ENCODE data around the gene MYO15B.

MYO15B gene

DNA sequence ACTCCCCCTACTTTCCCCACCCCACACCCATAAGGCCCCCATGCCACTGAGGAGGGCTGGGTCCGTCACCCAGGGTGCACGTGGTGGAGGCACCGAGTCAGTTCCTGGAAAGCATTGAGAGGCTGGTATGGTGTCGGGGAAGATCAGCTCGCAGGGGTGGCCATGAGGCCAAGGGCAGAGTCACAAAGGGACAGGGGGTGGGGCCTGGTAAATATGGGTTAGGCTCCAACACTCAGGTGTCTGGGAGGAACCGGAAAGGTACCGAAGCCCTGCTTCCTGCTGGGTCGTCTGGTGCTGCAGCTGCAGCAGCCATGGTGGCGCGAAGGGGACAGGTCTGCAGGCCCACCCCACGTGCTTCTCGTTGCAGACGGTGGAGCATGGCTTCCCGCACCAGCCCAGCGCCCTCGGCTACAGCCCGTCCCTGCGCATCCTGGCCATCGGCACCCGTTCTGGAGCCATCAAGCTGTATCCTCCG lies 31.9 kb upstream of the MYO15B start:
- H3K9me3 ChIP-seq (replicated peaks in 1 of 11), result no peaks in the 10 kb centered on the region
- peak overlapping the region in 6 of 11 experiments; percentile 17 to 41 (median 24); a peak in 7 of 22 replicates for H3K4me2 ChIP-seq
- TF ChIP-seq Cebpa-rat (IDR thresholded peaks at IDR 0.05), result no peak
- no peak overlapping the region for H3K4me3 ChIP-seq
- peaks cover 12 to 42% (median 30%) of the 10 kb centered on the region in 10 experiments; a peak in 19 of 20 replicates for H3K4me1 ChIP-seq
- no peaks in the 10 kb centered on the region for H3K27me3 ChIP-seq
- H3K9ac ChIP-seq, result peak overlapping the region in 1 of 11 experiments; percentile 20; a peak in 1 of 22 replicates
- peaks cover 0 to 7% (median 0%) of the 10 kb centered on the region in 11 experiments; a peak in 4 of 22 replicates for H3K36me3 ChIP-seq
- H3K27ac ChIP-seq, result no peak overlapping the region
- peaks cover 0 to 6% (median 0%) of the 10 kb centered on the region in 11 experiments; a peak in 3 of 22 replicates for H4K20me1 ChIP-seq

DNA sequence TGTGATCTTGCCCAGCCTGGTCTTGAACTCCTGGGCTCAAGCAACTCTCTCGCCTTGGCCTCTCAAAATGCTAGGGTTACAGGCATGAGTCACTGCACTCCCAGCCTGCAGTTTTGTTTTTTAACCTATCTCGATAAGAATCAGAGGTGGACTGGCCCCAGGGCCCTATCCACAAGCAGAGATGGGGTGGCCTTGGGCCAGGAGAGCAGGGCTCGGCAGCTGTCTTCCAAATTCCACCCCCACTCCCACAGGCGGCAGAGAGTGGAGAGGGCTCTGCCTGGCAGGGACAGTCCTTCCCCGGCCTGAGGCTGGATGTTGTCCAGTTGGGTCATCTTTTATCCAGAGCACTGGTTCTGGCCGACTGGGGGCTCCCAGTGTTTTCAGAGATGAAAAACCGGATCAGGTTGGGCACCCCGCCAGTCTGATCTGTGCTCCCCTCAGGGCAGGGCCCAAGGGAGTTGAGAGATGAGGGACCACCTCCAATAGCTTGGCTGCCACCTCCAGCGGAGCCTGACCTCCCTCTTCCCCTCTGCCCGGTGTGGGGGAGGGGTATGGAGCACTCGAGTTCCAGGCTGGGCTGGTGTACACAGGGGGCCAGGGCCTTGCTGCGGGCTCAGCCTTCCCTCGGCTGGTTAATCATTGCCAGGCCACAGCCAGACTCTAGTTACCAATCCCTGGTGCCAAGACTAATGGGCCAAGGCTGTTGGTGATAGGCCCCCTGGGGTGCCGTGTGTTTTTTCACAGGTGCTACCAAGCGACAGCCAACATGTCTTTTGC lies 30.3 kb upstream of the MYO15B start:
- H3K27ac ChIP-seq, result peak overlapping the region in 7 of 11 experiments; percentile 26 to 67 (median 48); a peak in 13 of 22 replicates
- H4K20me1 ChIP-seq, result peaks cover 0 to 6% (median 0%) of the 10 kb centered on the region in 11 experiments; a peak in 3 of 22 replicates
- H3K4me3 ChIP-seq, result peak overlapping the region in 1 of 10 experiments; percentile 5; a peak in 1 of 20 replicates
- H3K9me3 ChIP-seq (replicated peaks in 1 of 11), result no peaks in the 10 kb centered on the region
- no peaks in the 10 kb centered on the region for H3K27me3 ChIP-seq
- peak overlapping the region in 8 of 11 experiments; percentile 3 to 65 (median 52); a peak in 13 of 22 replicates for H3K9ac ChIP-seq
- peaks cover 12 to 53% (median 35%) of the 10 kb centered on the region in 10 experiments; a peak in 19 of 20 replicates for H3K4me1 ChIP-seq
- H3K4me2 ChIP-seq, result peak overlapping the region; percentile 21 to 89 (median 75)
- peaks cover 0 to 7% (median 0%) of the 10 kb centered on the region in 11 experiments; a peak in 6 of 22 replicates for H3K36me3 ChIP-seq
- no peak for TF ChIP-seq Cebpa-rat (IDR thresholded peaks at IDR 0.05)

DNA sequence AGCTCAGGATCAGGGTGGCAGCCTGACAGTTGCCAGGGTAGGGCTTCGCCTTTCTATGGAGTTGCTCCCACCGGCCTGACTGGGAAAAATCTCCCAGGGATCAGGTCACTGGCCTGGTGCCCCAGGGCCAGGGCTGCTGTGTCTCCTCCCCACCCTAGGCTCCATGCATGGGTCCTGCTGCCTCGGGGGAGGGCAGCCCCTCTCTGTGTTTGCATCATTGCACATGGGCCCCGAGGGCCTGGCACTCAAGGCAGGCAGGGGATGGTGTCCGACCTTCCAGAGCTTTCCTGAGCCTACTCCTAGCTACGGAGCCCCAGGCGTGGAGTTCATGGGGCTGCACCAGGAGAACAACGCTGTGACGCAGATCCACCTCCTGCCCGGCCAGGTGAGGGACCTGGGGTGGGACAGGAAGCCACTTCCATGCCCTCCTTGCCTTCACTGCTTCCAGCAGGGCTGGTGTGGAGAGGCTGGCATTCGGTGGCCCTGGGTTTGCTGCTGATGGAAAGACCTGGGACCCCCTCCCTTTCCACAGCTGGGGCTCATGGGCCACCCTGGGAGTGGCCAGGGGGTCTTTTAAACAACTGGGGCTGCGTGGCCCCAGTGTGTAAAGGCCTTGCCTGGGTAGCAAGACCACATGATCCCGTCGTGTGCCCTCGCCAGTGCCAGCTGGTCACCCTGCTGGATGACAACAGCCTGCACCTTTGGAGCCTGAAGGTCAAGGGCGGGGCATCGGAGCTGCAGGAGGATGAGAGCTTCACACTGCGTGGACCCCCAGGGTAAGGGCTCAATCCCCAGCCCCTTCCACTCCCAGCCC lies 29.5 kb upstream of the MYO15B start:
- no peak overlapping the region for H3K4me3 ChIP-seq
- H3K27ac ChIP-seq, result peak overlapping the region in 7 of 11 experiments; percentile 26 to 67 (median 48); a peak in 12 of 22 replicates
- peak overlapping the region in 10 of 11 experiments; percentile 58 to 89 (median 80); a peak in 20 of 22 replicates for H3K4me2 ChIP-seq
- peaks cover 0 to 1% (median 0%) of the 10 kb centered on the region in 11 experiments; a peak in 3 of 22 replicates for H4K20me1 ChIP-seq
- peaks cover 1 to 14% (median 4%) of the 10 kb centered on the region in 11 experiments; a peak in 17 of 22 replicates for H3K36me3 ChIP-seq
- H3K4me1 ChIP-seq, result peaks cover 12 to 48% (median 35%) of the 10 kb centered on the region in 10 experiments; a peak in 19 of 20 replicates
- TF ChIP-seq Cebpa-rat (IDR thresholded peaks at IDR 0.05), result no peak
- H3K9ac ChIP-seq, result peak overlapping the region in 7 of 11 experiments; percentile 3 to 65 (median 55); a peak in 12 of 22 replicates
- no peaks in the 10 kb centered on the region for H3K9me3 ChIP-seq (replicated peaks in 1 of 11)
- no peaks in the 10 kb centered on the region for H3K27me3 ChIP-seq

DNA sequence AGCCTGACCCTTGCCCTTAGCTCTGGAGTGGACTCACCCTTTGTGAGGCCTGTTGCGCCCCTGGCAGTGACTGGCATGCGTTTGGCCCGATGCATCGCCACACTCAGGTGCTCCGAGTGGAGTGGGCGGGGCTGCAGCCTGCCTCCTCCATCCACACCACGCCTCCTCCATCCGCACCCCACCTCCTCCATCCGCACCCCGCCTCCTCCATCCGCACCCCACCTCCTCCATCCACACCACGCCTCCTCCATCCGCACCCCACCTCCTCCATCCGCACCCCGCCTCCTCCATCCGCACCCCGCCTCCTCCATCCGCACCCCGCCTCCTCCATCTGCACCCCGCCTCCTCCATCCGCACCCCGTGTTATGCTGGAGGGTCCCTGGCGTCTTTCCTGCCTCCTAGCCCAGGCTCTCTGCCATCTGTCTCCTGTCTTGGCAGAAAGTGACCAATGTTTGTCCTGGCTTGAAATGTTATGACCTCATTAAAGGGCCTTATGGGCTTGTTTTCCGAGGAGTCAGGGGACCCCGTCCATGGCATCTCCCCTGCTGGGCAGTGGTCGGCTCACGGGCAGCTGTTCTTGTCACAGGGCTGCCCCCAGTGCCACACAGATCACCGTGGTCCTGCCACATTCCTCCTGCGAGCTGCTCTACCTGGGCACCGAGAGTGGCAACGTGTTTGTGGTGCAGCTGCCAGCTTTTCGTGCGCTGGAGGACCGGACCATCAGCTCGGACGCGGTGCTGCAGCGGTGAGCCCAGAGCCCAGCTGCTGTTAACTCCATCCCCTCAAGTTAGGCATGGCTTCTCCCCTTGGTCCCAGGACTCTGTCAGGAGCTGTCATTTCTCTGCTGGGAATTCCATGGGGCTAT lies 28.7 kb upstream of the MYO15B start:
- no peak overlapping the region for H3K4me3 ChIP-seq
- TF ChIP-seq Cebpa-rat (IDR thresholded peaks at IDR 0.05), result no peak
- H3K36me3 ChIP-seq, result peaks cover 7 to 22% (median 13%) of the 10 kb centered on the region in 11 experiments; a peak in 20 of 22 replicates
- no peaks in the 10 kb centered on the region; a peak in 2 of 22 replicates for H4K20me1 ChIP-seq
- no peak overlapping the region for H3K27ac ChIP-seq
- peaks cover 12 to 47% (median 35%) of the 10 kb centered on the region in 10 experiments; a peak in 19 of 20 replicates for H3K4me1 ChIP-seq
- H3K9me3 ChIP-seq (replicated peaks in 1 of 11), result no peaks in the 10 kb centered on the region
- H3K4me2 ChIP-seq, result peak overlapping the region in 2 of 11 experiments; percentile 75 to 89; a peak in 3 of 22 replicates
- H3K9ac ChIP-seq, result peak overlapping the region in 1 of 11 experiments; percentile 5; a peak in 1 of 22 replicates
- H3K27me3 ChIP-seq, result no peaks in the 10 kb centered on the region

DNA sequence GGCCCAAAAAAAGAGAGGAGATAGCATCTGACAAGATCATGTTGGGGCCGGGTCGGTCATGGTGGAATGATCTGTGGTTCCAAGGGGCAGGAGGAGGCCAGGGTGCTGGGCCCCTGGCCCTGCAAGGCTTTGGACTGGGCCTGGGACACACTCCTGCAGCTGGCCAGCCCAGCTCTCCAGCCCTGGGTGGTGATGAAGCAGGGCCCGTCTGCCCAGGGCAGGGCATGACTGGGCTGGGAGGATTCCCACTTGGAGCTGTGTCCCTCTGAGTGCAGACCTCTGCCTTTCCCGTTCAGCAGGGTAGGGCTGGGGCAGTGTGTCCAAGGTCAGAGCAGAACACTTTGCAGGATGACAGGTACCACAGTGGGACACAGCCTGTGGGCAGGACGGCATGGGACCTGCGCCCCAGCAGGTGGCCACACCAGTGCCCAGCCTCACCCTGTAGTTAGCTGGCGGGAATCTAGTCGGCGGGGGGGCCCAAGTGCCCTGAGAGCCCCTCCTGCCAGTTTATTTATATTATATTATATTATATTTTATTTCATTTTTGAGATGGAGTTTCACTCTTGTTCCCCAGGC lies 27.6 kb upstream of the MYO15B start:
- Histone ChIP-seq H3K4me3 (no peak overlapping the region), H3K4me1 (peaks cover 12 to 44% (median 35%) of the 10 kb centered on the region in 10 experiments; a peak in 19 of 20 replicates), H3K4me2 (no peak overlapping the region), H3K27ac (peak overlapping the region in 1 of 11 experiments; percentile 13; a peak in 2 of 22 replicates), H4K20me1 (no peaks in the 10 kb centered on the region; a peak in 3 of 22 replicates), H3K9me3 (replicated peaks in 1 of 11) (no peaks in the 10 kb centered on the region), H3K36me3 (peaks cover 7 to 33% (median 22%) of the 10 kb centered on the region in 11 experiments; a peak in 20 of 22 replicates), H3K9ac (0 out of 22 replicates have a peak overlapping the region, but pooled peaks of 1 of the 11 experiments have one; percentile 5), H3K27me3 (no peaks in the 10 kb centered on the region)
- no peak for TF ChIP-seq Cebpa-rat (IDR thresholded peaks at IDR 0.05)

DNA sequence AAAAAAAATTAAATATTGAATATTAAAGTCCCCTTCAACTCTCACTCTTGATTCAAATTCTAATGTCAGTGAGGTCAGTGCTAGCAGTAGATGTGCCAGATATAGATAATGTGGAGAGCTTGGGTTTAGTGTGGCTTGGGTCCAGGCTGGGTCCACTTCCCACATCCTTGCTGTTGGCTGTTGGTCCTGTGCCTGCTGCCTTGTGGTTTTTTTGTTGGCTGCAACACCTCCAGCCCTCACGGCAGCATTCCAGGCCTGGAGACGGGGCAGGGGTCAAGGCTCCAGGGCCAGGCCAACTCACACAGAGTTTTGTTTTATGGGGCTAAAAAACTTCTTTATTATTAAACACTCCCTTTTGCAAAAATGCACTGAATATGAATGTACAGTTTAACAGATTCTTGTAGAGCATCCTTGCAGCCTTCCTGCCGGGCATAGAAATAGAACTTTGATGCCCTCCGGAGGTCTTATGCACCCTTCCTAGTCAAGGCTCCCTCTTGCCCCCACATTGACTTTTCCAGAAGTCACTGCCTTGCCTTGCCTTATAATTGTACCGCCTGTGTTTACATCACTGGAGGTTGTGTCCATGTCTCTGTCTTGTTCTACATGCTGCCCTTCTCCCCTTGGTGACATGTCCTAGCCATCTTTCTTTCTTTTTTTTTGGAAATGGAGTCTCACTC lies 25.5 kb upstream of the MYO15B start:
- no peaks in the 10 kb centered on the region for H3K9me3 ChIP-seq (replicated peaks in 1 of 11)
- peaks cover 16 to 38% (median 29%) of the 10 kb centered on the region in 10 experiments for H3K4me1 ChIP-seq
- H3K27ac ChIP-seq, result no peak overlapping the region
- H3K4me3 ChIP-seq, result no peak overlapping the region
- 0 out of 22 replicates have a peak overlapping the region, but pooled peaks of 2 of the 11 experiments have one; percentile 6 to 18 for H3K4me2 ChIP-seq
- H3K27me3 ChIP-seq, result no peaks in the 10 kb centered on the region
- peaks cover 7 to 44% (median 31%) of the 10 kb centered on the region in 11 experiments; a peak in 20 of 22 replicates for H3K36me3 ChIP-seq
- H4K20me1 ChIP-seq, result no peaks in the 10 kb centered on the region; a peak in 3 of 22 replicates
- no peak for TF ChIP-seq Cebpa-rat (IDR thresholded peaks at IDR 0.05)
- no peak overlapping the region for H3K9ac ChIP-seq
